Measurements from ENCODE around the gene MRPL57.

DNA sequence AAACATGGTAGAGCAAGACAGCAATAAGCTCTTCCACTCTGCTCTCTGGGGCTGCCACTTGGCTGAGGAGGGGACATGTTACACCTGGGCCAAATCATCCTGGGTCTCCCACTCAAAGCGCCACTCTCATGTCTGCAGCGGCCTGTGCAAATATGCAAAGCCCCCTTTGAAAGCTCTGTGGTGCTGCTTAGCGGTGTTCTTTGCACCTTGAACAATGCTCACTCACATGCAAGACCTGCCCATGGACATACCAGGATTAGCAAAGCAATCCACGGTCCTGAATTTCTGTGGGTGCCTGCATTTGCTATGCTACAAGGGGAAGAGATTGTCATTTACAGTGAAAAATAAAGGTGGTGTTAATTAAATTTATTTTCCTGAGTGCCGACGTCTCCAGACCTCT is 48.6 kb downstream of the MRPL57 start:
- TF ChIP-seq, protein P1, sequence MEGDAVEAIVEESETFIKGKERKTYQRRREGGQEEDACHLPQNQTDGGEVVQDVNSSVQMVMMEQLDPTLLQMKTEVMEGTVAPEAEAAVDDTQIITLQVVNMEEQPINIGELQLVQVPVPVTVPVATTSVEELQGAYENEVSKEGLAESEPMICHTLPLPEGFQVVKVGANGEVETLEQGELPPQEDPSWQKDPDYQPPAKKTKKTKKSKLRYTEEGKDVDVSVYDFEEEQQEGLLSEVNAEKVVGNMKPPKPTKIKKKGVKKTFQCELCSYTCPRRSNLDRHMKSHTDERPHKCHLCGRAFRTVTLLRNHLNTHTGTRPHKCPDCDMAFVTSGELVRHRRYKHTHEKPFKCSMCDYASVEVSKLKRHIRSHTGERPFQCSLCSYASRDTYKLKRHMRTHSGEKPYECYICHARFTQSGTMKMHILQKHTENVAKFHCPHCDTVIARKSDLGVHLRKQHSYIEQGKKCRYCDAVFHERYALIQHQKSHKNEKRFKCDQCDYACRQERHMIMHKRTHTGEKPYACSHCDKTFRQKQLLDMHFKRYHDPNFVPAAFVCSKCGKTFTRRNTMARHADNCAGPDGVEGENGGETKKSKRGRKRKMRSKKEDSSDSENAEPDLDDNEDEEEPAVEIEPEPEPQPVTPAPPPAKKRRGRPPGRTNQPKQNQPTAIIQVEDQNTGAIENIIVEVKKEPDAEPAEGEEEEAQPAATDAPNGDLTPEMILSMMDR (IDR thresholded peaks at IDR 0.05), result no peak
- TF ChIP-seq POLR2A (IDR thresholded peaks at IDR 0.05) (no peak), POLR2AphosphoS5 (IDR thresholded peaks at IDR 0.05) (no peak)

Measured in prostate gland (tissue), 2 donors.